ENCODE measurements around the gene GLI2.

- TF ChIP-seq POLR2AphosphoS5 (IDR thresholded peaks at IDR 0.05; ENCODE audit: low read depth) = no peak
- no peak for TF ChIP-seq CTCF (conservative IDR thresholded peaks at IDR 0.05; ENCODE audit: low read depth in 2 of 2)
- no peak for TF ChIP-seq NANOG (IDR thresholded peaks at IDR 0.05; ENCODE audit: borderline replicate concordance)
- no peak for TF ChIP-seq EZH2phosphoT487 (IDR thresholded peaks at IDR 0.05; ENCODE audit: unreplicated experiment)
- no peak for TF ChIP-seq EZH2 (IDR thresholded peaks at IDR 0.05; ENCODE audit: low read depth, unreplicated experiment)
- TF ChIP-seq ETS1 (IDR thresholded peaks at IDR 0.05) = no peak
- TF ChIP-seq REST (IDR thresholded peaks at IDR 0.05; ENCODE audit: unreplicated experiment) = no peak
- no peak for TF ChIP-seq JUNB (IDR thresholded peaks at IDR 0.05; ENCODE audit: unreplicated experiment)
- TF ChIP-seq CREB1 (CRISPR knock-in tag; IDR thresholded peaks at IDR 0.05; ENCODE audit: low read depth) = no peak
- no peak for TF ChIP-seq ZNF331 (CRISPR knock-in tag; IDR thresholded peaks at IDR 0.05; ENCODE audit: low read depth)
- TF ChIP-seq STAT1 (IDR thresholded peaks at IDR 0.05; ENCODE audit: unreplicated experiment) = no peak
- TF ChIP-seq ZNF462 (CRISPR knock-in tag; IDR thresholded peaks at IDR 0.05) = no peak
Observed at GRCh38 chr2:120775801-120776589, 40.3 kb downstream of the GLI2 start.
